ENCODE data around the gene CTCF.

CTCF gene

GRCh38 chr16:67571981-67572431 is 9.7 kb downstream of the CTCF start:
- H3K4me3 ChIP-seq (ENCODE audit: low read length) = no peak overlapping the region
- TF ChIP-seq, protein P1, sequence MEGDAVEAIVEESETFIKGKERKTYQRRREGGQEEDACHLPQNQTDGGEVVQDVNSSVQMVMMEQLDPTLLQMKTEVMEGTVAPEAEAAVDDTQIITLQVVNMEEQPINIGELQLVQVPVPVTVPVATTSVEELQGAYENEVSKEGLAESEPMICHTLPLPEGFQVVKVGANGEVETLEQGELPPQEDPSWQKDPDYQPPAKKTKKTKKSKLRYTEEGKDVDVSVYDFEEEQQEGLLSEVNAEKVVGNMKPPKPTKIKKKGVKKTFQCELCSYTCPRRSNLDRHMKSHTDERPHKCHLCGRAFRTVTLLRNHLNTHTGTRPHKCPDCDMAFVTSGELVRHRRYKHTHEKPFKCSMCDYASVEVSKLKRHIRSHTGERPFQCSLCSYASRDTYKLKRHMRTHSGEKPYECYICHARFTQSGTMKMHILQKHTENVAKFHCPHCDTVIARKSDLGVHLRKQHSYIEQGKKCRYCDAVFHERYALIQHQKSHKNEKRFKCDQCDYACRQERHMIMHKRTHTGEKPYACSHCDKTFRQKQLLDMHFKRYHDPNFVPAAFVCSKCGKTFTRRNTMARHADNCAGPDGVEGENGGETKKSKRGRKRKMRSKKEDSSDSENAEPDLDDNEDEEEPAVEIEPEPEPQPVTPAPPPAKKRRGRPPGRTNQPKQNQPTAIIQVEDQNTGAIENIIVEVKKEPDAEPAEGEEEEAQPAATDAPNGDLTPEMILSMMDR (IDR thresholded peaks at IDR 0.05; ENCODE audit: insufficient read depth, low read depth, low read length, missing control alignments) = no peak
- no peak for DNase-seq (ENCODE audit: low read depth)

- no peak for DNase-seq (ENCODE audit: low read depth)
- TF ChIP-seq, protein P1 (IDR thresholded peaks at IDR 0.05; ENCODE audit: insufficient read depth, low read depth, low read length, missing control alignments) = no peak
- H3K4me3 ChIP-seq (ENCODE audit: low read length) = no peak overlapping the region
These were observed 17.4 kb downstream of the CTCF start for GRCh38 chr16:67579686-67580085.

- DNase-seq (ENCODE audit: low read depth) = no peak
- no peak overlapping the region for H3K4me3 ChIP-seq (ENCODE audit: low read length)
- TF ChIP-seq, protein P1 (IDR thresholded peaks at IDR 0.05; ENCODE audit: insufficient read depth, low read depth, low read length, missing control alignments) = no peak
These were observed 17.9 kb downstream of the CTCF start for GRCh38 chr16:67580202-67580601.

DNA sequence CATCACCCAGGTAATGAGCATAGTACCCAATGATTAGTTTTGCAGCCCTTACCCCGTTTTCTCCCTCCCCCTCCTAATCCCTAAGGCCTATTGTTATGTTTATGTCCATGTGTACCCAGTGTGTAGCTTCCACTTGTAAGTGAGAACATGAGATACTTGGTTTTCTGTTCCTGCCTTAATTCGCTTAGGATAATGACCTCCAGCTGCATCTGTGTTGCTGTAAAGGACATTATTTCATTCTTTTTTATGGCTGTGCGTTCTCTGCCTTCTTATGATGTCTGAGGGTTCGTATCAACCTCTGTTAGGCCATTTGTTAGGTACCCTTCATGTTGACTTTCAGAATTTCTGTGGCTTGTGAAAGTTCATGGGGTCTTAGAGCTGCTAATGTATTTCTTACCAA is 31.0 kb downstream of the CTCF start:
- H3K4me3 ChIP-seq (ENCODE audit: low read length) = no peak overlapping the region
- DNase-seq (ENCODE audit: low read depth) = no peak
- TF ChIP-seq, protein P1 (IDR thresholded peaks at IDR 0.05; ENCODE audit: insufficient read depth, low read depth, low read length, missing control alignments) = no peak

- TF ChIP-seq, protein P1 (IDR thresholded peaks at IDR 0.05; ENCODE audit: insufficient read depth, low read depth, low read length, missing control alignments) = no peak
- no peak overlapping the region for H3K4me3 ChIP-seq (ENCODE audit: low read length)
- DNase-seq (ENCODE audit: low read depth) = no peak
These were observed 31.4 kb downstream of the CTCF start for GRCh38 chr16:67593701-67594100.

- TF ChIP-seq, protein P1 (IDR thresholded peaks at IDR 0.05; ENCODE audit: insufficient read depth, low read depth, low read length, missing control alignments) = no peak
- H3K4me3 ChIP-seq (ENCODE audit: low read length) = no peak overlapping the region
- DNase-seq (ENCODE audit: low read depth) = no peak
These were observed 32.1 kb downstream of the CTCF start for GRCh38 chr16:67594256-67594915.

- TF ChIP-seq, protein P1 (IDR thresholded peaks at IDR 0.05; ENCODE audit: insufficient read depth, low read depth, low read length, missing control alignments) = no peak
- DNase-seq (ENCODE audit: low read depth) = peak; percentile 77
- no peak overlapping the region for H3K4me3 ChIP-seq (ENCODE audit: low read length)
These were observed 32.6 kb downstream of the CTCF start for GRCh38 chr16:67594956-67595355.

All from epithelial cell of esophagus (primary cell).